Measurements from ENCODE around the gene CDON. TPM values are rescaled to one million over a fixed set of nuclear protein-coding genes. Genes with fewer than 3 reads are reported as not detected.
A peak's percentile ranks its signal among the peaks of the same experiment; 100 is the strongest.

The CDON gene
- total and polyA plus RNA-seq, 9 of the 15 experiments (the other 6 are each of a cell fraction or from before 2014, with no cell fraction given): 0.08 to 0.64 (median 0.40) TPM

GRCh38 chr11:125923012-125923579 is 139.6 kb downstream of the CDON start (continued):
- TF ChIP-seq, protein P1, sequence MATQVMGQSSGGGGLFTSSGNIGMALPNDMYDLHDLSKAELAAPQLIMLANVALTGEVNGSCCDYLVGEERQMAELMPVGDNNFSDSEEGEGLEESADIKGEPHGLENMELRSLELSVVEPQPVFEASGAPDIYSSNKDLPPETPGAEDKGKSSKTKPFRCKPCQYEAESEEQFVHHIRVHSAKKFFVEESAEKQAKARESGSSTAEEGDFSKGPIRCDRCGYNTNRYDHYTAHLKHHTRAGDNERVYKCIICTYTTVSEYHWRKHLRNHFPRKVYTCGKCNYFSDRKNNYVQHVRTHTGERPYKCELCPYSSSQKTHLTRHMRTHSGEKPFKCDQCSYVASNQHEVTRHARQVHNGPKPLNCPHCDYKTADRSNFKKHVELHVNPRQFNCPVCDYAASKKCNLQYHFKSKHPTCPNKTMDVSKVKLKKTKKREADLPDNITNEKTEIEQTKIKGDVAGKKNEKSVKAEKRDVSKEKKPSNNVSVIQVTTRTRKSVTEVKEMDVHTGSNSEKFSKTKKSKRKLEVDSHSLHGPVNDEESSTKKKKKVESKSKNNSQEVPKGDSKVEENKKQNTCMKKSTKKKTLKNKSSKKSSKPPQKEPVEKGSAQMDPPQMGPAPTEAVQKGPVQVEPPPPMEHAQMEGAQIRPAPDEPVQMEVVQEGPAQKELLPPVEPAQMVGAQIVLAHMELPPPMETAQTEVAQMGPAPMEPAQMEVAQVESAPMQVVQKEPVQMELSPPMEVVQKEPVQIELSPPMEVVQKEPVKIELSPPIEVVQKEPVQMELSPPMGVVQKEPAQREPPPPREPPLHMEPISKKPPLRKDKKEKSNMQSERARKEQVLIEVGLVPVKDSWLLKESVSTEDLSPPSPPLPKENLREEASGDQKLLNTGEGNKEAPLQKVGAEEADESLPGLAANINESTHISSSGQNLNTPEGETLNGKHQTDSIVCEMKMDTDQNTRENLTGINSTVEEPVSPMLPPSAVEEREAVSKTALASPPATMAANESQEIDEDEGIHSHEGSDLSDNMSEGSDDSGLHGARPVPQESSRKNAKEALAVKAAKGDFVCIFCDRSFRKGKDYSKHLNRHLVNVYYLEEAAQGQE (IDR thresholded peaks at IDR 0.05; ENCODE audit: borderline replicate concordance): peak; percentile 73; the same call in 1 of the 2 replicates
- TF ChIP-seq, protein P1 (CRISPR knock-in tag; IDR thresholded peaks at IDR 0.05; ENCODE audit: low read depth): no peak
- TF ChIP-seq DIDO1 (tag; IDR thresholded peaks at IDR 0.05; ENCODE audit: low read depth) (no peak), ZFP36 (IDR thresholded peaks at IDR 0.05; ENCODE audit: low read depth, low read length, partially characterized antibody) (peak; percentile 16)
